Measurements from ENCODE around the gene SPESP1. TPM values are rescaled to one million over a fixed set of nuclear protein-coding genes. Genes with fewer than 3 reads are reported as not detected.

Gene SPESP1
- total RNA-seq, 1 donor from 2014 or later = not detected

DNA sequence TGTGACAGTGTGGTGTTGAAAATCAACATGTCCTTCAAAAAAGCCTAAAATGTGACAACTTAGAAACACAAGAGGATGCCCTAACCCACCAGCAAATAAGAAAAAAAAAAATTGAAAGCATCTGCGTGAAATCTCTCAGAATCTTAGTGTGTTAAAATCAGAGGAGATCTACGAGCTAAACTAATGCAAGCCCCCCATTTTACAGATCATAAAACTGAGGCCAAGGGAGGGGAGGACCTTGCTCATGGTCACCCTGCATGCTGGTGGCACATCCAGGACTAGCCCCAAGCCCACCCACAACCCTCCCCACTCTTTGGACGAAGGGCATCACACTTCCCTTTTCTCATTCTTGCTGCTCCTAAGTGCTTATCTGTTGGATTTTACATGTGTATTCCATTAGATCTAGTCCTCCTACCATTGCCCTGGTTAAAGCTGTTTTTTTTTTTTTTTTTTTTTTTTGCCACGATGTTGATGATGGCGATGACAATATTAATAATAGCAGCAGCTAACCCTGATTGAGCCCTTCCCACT lies 55.1 kb downstream of the SPESP1 start:
- no peaks in the 10 kb centered on the region for H3K4me1 Mint-ChIP-seq (ENCODE audit: low read depth)
- no peak overlapping the region for H3K4me3 Mint-ChIP-seq (ENCODE audit: unreplicated experiment)
- no peak overlapping the region for H3K27ac Mint-ChIP-seq (ENCODE audit: unreplicated experiment)
- H3K27me3 Mint-ChIP-seq (ENCODE audit: low read depth) = peaks cover 26% of the 10 kb centered on the region
- H3K36me3 Mint-ChIP-seq (ENCODE audit: low read depth) = peaks cover 1% of the 10 kb centered on the region
- no peaks in the 10 kb centered on the region for H3K9me3 Mint-ChIP-seq (ENCODE audit: low read depth)
- TF ChIP-seq, protein P1, sequence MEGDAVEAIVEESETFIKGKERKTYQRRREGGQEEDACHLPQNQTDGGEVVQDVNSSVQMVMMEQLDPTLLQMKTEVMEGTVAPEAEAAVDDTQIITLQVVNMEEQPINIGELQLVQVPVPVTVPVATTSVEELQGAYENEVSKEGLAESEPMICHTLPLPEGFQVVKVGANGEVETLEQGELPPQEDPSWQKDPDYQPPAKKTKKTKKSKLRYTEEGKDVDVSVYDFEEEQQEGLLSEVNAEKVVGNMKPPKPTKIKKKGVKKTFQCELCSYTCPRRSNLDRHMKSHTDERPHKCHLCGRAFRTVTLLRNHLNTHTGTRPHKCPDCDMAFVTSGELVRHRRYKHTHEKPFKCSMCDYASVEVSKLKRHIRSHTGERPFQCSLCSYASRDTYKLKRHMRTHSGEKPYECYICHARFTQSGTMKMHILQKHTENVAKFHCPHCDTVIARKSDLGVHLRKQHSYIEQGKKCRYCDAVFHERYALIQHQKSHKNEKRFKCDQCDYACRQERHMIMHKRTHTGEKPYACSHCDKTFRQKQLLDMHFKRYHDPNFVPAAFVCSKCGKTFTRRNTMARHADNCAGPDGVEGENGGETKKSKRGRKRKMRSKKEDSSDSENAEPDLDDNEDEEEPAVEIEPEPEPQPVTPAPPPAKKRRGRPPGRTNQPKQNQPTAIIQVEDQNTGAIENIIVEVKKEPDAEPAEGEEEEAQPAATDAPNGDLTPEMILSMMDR (IDR thresholded peaks at IDR 0.05) = no peak
- DNase-seq (ENCODE audit: low spot score) = no peak

DNA sequence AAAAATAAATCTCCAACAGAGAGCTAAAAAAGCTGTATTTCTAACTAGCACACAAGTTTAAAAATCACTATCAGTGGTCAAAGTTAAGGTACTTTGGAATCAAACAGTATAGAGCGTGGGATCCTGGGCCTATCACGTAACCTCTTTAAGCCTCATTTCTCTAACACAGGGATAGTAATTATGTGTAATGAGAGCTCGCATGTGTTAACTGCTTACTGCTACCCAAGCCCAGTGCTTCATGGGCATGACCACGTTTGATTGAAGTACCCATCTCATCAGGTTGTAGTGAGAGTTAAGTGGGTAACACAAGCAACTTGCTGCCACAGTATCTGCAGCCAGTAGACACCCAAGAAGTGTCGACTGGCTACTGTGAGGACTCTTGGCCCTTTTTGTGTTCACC lies 56.0 kb downstream of the SPESP1 start:
- H3K27me3 Mint-ChIP-seq (ENCODE audit: low read depth) = peaks cover 22% of the 10 kb centered on the region
- H3K27ac Mint-ChIP-seq (ENCODE audit: unreplicated experiment) = no peak overlapping the region
- peaks cover 1% of the 10 kb centered on the region for H3K36me3 Mint-ChIP-seq (ENCODE audit: low read depth)
- H3K9me3 Mint-ChIP-seq (ENCODE audit: low read depth) = no peaks in the 10 kb centered on the region
- DNase-seq (ENCODE audit: low spot score) = no peak
- TF ChIP-seq, protein P1 (IDR thresholded peaks at IDR 0.05) = no peak
- no peak overlapping the region for H3K4me3 Mint-ChIP-seq (ENCODE audit: unreplicated experiment)
- no peaks in the 10 kb centered on the region for H3K4me1 Mint-ChIP-seq (ENCODE audit: low read depth)

DNA sequence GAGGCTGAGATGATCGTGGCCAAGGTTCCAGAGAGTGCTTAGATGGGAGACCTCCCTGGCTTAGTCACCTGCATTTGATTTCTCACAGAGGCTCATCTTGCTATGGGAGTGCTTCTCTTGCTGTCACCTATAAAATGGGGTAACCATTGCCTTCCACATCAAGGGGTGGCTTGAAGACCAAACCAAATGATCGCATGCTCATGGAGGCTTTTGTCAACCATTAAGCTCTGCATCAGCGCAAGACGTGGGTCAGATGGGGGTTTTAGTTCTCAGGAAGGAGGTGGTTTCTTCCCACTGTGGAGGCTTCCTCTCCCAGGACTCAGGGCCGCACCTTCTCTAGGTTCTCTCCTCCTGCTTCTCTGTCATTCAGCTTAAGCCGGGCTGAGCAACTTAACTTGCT lies 56.8 kb downstream of the SPESP1 start:
- Mint-ChIP-seq H3K9me3 (ENCODE audit: low read depth) (no peaks in the 10 kb centered on the region), H3K36me3 (ENCODE audit: low read depth) (peaks cover 1% of the 10 kb centered on the region), H3K27ac (ENCODE audit: unreplicated experiment) (no peak overlapping the region), H3K4me1 (ENCODE audit: low read depth) (no peaks in the 10 kb centered on the region), H3K4me3 (ENCODE audit: unreplicated experiment) (no peak overlapping the region), H3K27me3 (ENCODE audit: low read depth) (peaks cover 16% of the 10 kb centered on the region)
- TF ChIP-seq, protein P1 (IDR thresholded peaks at IDR 0.05) = no peak
- DNase-seq (ENCODE audit: low spot score) = no peak

DNA sequence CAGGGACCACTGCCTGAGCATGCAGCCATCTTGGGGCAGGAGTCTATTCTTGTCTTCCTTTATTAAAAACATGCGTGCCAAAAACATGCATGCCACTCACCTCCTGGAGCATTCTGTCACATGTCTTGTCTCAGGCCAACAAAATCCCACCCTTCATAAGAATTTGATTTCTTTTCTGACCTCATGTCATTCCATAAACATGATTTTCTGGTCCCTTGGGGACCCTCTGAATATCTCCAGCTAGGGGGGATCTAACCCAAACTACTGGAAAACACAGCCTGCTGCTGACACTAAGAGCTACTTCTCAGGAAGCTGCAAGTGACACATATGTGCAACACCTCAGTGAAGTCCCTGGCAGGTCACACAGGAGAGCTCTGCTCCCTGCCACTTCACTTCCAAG lies 57.4 kb downstream of the SPESP1 start:
- H3K4me3 Mint-ChIP-seq (ENCODE audit: unreplicated experiment) = no peak overlapping the region
- peaks cover 1% of the 10 kb centered on the region for H3K36me3 Mint-ChIP-seq (ENCODE audit: low read depth)
- peaks cover 16% of the 10 kb centered on the region for H3K27me3 Mint-ChIP-seq (ENCODE audit: low read depth)
- H3K9me3 Mint-ChIP-seq (ENCODE audit: low read depth) = no peaks in the 10 kb centered on the region
- TF ChIP-seq, protein P1 (IDR thresholded peaks at IDR 0.05) = no peak
- no peak for DNase-seq (ENCODE audit: low spot score)
- no peaks in the 10 kb centered on the region for H3K4me1 Mint-ChIP-seq (ENCODE audit: low read depth)
- no peak overlapping the region for H3K27ac Mint-ChIP-seq (ENCODE audit: unreplicated experiment)

DNA sequence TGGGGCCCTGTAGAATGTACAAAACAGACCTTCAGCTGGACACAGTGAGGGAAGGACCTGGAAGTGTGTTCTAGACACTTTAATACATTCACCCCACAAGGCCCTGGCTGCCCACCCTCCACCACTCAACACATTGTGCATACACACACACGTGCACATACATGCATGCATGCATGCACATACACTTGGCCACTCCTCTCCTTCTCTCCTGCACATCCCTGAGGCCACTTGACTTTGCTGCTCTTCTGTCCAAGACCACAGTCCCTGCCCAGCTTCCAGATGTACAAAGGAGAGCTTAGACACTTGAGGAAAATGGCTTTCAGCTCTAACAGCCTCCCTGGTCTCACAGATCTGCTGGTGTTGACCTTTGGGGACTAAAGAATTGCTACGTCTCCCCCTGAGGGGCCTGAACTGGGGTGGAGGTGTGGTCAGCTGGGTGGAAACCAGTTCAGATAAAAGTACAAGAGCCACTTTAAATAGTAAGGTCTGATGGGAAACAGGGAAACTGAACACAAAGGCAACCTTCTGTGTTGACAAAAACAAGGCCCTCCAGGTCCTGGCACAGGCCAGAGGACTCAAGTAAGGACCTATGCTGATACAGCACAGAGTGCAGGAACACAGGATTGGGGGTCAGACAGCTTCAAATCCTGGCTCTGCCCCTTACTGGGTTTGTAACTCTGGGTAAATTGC lies 59.4 kb downstream of the SPESP1 start:
- TF ChIP-seq, protein P1 (IDR thresholded peaks at IDR 0.05) = no peak
- Mint-ChIP-seq H3K4me1 (ENCODE audit: low read depth) (peaks cover 20% of the 10 kb centered on the region), H3K36me3 (ENCODE audit: low read depth) (peaks cover 1% of the 10 kb centered on the region), H3K9me3 (ENCODE audit: low read depth) (no peaks in the 10 kb centered on the region), H3K27ac (ENCODE audit: unreplicated experiment) (no peak overlapping the region), H3K4me3 (ENCODE audit: unreplicated experiment) (no peak overlapping the region), H3K27me3 (ENCODE audit: low read depth) (peaks cover 16% of the 10 kb centered on the region)
- no peak for DNase-seq (ENCODE audit: low spot score)
